Subcutaneous adipose tissue (tissue), 4 donors: ENCODE measurements around the gene PFKL. TPM values are rescaled to one million over a fixed set of nuclear protein-coding genes. Genes with fewer than 3 reads are reported as not detected.

Experiments used
- total RNA-seq, 4 donors: library from RNA; depleted of rRNA; stranded (reverse); fragments of >200 nt; gene quantifications; one replicate each; pipeline ENCODE4 v1.1.0, GENCODE V29; 2016
- TF ChIP-seq, protein P1 (sequence below): fragments of 450-650 bp; IDR thresholded peaks from one replicate; pipeline ENCODE4 v1.5.1; 2016; ENCODE audit warnings: low read depth, mild to moderate bottlenecking, control low read depth, antibody characterized with exemption, moderate library complexity

Gene PFKL
- total RNA-seq, 4 donors from 2014 or later, result 51.0 to 177 (median 77.3) TPM

DNA sequence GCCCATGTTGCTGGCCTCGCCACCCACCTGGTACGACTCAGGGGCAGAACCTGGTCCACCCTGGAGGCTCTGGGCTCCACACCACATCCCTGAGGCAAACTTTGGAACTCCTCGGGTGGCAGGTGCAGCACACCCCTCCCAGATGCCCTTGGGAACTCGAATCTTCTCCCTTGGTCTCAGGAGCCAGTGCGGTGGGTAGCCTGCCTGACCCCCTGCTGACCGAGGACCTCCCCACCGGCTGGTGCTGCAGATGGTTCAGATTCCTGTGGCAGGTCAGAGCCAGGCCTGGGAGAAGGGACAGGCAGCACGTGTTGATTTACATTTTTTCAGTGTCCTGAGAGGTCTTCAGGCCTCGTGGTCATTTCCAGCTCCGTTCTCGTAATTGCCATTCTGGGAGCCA lies 45.6 kb downstream of the PFKL start:
- TF ChIP-seq, protein P1, sequence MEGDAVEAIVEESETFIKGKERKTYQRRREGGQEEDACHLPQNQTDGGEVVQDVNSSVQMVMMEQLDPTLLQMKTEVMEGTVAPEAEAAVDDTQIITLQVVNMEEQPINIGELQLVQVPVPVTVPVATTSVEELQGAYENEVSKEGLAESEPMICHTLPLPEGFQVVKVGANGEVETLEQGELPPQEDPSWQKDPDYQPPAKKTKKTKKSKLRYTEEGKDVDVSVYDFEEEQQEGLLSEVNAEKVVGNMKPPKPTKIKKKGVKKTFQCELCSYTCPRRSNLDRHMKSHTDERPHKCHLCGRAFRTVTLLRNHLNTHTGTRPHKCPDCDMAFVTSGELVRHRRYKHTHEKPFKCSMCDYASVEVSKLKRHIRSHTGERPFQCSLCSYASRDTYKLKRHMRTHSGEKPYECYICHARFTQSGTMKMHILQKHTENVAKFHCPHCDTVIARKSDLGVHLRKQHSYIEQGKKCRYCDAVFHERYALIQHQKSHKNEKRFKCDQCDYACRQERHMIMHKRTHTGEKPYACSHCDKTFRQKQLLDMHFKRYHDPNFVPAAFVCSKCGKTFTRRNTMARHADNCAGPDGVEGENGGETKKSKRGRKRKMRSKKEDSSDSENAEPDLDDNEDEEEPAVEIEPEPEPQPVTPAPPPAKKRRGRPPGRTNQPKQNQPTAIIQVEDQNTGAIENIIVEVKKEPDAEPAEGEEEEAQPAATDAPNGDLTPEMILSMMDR, result no peak

DNA sequence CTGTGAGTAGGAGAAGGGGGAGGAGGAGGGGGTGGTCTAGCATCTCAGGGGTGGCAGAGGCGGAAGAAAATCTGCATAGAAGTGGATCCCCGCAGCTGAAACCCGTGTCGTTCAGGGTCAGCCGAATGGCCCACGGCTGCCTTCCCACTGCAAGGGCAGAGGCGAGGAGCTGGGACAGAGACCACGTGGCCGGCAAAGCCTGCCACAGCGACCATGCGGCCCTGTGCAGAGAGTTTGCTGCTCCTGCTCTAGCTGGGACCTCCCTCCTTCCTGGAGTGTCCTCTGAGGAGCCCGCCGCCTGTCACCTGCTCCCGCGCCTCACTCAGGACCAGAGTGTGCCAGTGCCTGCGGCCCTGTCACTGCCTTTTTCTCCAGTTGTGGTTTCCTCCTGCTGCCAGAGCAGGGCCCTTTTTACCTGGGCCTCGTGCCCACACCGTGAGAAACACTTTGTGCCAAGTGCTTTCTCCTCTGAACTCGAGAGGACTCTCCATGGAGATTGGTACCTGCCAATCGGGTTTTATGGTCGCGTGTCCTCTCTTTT lies 48.1 kb downstream of the PFKL start:
- TF ChIP-seq, protein P1, result no peak

DNA sequence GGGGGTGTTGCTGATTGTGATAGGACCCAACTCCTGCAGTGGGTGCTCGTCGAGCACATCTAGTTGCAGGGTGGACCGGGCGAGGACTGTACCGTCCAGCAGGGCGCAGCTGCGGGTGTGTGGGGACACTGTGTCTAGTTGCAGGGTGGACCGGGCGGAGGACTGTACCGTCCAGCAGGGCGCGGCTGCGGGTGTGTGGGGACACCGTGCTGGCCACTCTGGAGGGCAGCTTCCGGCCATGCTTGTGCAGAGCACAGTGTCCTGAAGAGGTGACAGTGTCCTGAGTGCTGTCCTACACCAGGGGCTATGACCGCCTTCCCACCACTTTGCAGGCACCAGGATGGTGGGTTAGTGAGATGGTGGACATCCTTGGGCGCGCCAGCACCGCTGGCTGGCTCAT lies 49.0 kb downstream of the PFKL start:
- TF ChIP-seq, protein P1, result no peak

DNA sequence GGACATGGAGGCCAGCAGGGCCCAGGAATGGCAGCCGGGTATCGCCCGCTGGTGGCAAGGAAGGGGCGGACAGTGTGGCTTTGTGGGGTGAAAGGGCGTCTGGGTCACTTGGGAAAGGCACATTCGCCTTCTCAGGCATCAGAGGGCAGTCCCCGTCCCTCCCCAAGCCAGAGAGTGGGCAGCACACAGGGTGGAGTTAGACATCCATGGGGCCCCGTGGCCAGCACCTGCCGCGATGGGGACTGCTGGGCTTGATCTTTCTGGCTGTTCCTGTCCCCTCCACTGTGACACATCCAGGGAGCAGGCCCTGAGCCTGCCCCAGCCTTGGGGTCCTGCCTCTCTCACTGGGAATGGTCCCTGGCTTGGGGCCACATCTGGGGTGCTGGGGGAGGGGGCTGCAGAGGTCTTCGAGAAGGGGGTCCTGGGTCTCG lies 49.6 kb downstream of the PFKL start:
- TF ChIP-seq, protein P1, result no peak

DNA sequence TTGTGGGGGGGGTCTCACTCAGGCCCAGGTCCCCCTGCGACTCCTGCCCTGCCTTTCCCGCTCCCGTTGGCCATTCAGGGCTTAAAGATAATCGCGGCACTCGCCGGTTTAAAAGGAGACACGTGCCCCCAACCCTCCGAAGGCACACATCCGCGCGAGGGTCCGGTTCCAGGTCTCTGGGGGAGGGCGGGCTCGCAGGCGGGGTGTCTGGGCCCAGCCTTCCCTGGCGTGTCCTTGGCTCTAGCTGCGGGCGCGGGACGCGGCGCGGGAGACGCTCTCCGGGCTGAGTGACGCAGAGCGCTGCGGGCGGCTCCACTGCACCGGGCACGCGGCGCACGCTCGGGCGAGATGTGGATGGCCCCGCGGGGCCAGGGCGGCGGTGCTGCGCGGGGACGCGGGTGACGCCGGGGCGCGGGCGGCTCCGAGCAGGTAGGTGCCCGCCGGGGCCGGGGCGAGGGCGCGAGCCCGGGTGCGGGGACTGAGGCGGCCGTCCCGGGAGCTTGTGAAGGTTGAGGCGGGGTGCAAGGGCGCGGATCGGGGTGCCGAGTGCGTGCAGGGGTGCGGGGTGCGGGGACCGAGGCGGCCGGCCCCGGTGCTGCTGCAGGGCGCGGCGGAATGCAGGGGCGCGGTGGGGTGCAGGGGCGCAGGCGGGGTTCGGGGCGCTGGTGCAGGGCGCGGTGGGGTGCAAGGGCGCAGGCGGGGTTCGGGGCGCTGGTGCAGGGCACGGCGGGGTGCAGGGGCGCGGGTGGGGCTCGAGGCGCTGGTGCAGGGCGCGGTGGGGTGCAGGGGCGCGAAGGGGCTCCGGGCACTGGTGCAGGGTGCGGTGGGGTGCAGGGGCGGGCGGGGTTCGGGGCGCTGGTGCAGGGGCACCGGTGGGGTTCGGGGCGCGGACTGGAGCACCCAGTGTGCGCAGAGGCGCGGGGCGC lies 50.3 kb downstream of the PFKL start:
- TF ChIP-seq, protein P1, result no peak

DNA sequence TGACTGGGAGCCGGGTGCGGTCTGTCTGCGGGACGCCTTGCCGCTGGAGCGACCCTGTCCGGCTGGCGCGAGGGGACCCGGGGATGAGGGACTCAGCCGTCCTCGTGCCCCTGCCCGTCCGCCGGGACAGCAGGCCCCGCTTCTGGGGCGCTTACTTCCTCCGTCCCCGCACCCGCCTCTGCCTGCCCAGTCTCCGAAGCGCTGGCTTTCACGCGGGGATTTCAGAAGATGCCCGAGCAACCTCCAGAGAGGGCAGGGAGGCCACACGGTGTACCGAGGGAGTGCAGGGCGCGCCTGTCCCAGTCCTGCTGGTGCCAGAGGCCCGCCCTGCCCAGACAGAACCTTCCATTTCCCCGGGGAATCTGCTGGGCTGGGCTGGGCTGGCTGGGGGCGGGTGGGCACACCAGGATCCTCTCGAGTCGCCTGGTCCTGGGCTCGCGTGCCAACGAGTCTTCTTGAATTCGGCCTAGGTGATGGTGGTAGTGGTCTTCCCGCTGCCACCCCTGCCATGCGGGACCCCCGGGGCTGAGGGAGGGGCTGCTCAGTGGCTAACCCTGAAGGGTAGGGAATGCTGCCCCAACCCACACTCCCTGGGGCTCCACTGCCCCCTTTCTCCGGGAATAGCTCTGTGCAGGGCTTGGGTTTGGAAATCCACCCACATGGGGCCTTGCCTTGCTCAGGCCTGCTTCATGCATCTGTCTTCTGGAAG lies 51.1 kb downstream of the PFKL start:
- TF ChIP-seq, protein P1, result no peak
